B cell (primary cell): Measurements from ENCODE around the gene IQCM.

ENCODE experiments used
- CTCF ChIP-seq: fragments of 200-600 bp; IDR thresholded peaks from one replicate; pipeline ENCODE4 v1.8.0; 2022; ENCODE audit warnings: antibody characterized with exemption, mild to moderate bottlenecking
- EZH2 ChIP-seq: IDR thresholded peaks from 2 replicates; pipeline ENCODE4 v1.6.1; 2012; ENCODE audit warnings: borderline replicate concordance, low read depth, mild to moderate bottlenecking, moderate library complexity, low read length; ENCODE audit not compliant: insufficient read depth, poor library complexity, severe bottlenecking

- TF ChIP-seq CTCF: no peak
- TF ChIP-seq EZH2: no peak
Observed at GRCh38 chr4:149676076-149676475, 139.6 kb downstream of the IQCM start.
